OCI-LY3 (cell line): Measurements from ENCODE around the gene BANP.

Source experiments
- CTCF ChIP-seq: fragments of 200-600, 300-600 bp; sonication (generic); IDR thresholded peaks from 2 replicates; pipeline ENCODE4 v1.5.1; 2014; ENCODE audit warnings: antibody characterized with exemption, low read length, low read depth
- EZH2phosphoT487 ChIP-seq: fragments of 200-600 bp; shearing (Covaris generic); IDR thresholded peaks from 2 replicates; pipeline ENCODE4 v1.6.1; 2018; ENCODE audit warnings: antibody characterized with exemption, mixed run types, low read depth

GRCh38 chr16:88084881-88085280 is 133.6 kb downstream of the BANP start:
- TF ChIP-seq CTCF = no peak
- no peak for TF ChIP-seq EZH2phosphoT487
